ENCODE measurements around the gene F12. TPM values are rescaled to one million over a fixed set of nuclear protein-coding genes. Genes with fewer than 3 reads are reported as not detected.
A peak's percentile ranks its signal among the peaks of the same experiment; 100 is the strongest.

Gene F12
- total RNA-seq, 1 experiment from 2014 or later, result 13.4 TPM

DNA sequence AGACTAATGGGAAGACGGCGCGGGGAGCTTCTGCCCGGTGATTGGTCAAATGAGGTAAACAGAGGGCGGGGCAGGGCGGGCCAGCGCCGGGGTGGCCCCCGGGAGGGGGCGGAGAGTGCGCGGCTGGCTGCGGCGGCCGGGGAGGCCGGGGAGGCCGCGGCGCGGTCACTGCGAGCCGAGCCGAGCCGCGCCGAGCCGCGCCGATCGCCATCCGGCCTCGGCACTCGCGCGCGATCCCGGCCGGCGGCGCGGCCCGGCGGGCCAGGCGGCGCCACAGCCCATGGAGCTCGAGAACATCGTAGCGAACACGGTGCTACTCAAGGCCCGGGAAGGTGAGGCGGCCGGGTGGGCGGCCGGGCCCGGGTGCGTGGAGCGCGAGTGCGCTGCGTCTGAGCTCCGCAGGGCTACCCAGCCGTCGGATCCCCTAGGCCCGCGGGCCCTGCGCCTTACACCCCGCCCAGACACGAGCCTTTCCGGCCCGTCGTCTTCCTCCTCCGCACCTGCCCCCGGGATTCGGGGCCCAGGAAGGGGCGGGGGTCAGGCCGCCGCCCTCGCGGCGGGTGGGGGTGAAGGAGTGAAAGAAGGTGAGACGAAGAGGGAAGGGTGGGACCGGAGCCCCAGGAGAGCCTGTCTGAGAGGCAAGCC, 17.3 kb upstream of the F12 start, which contains the start of gene GRK6:
TSS of gene GRK6 (plus strand) at position 111 of the 645 bp plus-strand sequence. CDS start at position 281, 170 bp downstream.
- Histone ChIP-seq H3K36me3 (ENCODE audit: control insufficient read depth, insufficient read depth, low read length) (peaks cover 2% of the 10 kb centered on the region; the same call in 1 of the 2 replicates), H3K27ac (ENCODE audit: low read length) (peak within 1 kb of the TSS; percentile 97), H3K4me3 (ENCODE audit: low read depth in 2 of 2, low read length in 2 of 2) (peak within 1 kb of the TSS; percentile 85), H3K4me1 (ENCODE audit: control insufficient read depth, insufficient read depth, low read length) (peaks cover 18% of the 10 kb centered on the region), H3K9me3 (ENCODE audit: control insufficient read depth, insufficient read depth, low read depth, low read length) (no peaks in the 10 kb centered on the region), H3K27me3 (ENCODE audit: control insufficient read depth, insufficient read depth, low read length) (no peaks in the 10 kb centered on the region)
- BruUV-seq (replicated peaks), result no TSS peak
- 0 out of 2 replicates have a peak, but pooled peaks have one; percentile 79 for TF ChIP-seq SIN3A (IDR thresholded peaks at IDR 0.05; ENCODE audit: borderline replicate concordance, insufficient read depth, low read depth, low read length)
- TF ChIP-seq REST (IDR thresholded peaks at IDR 0.05; ENCODE audit: insufficient read depth in 1 of 2, low read depth in 2 of 2, low read length in 1 of 2), result no peak
- no peak for TF ChIP-seq TCF7L2 (IDR thresholded peaks at IDR 0.05; ENCODE audit: low read depth, low read length)
- TF ChIP-seq CTCF (IDR thresholded peaks at IDR 0.05), result no peak
- ChIA-PET POLR2A (interaction anchor here (0.6 to 1.6 kb wide), 5 partner anchors 11 to 56 kb away, joined by 4 to 11 read pairs (median 6); no protein-coding TSS in a partner anchor), CTCF (interaction anchor here (0.6 to 1.8 kb wide), 4 partner anchors 12 to 117 kb away, joined by 4 to 13 read pairs (median 5); no protein-coding TSS in a partner anchor)
- intact Hi-C loops (cut with micrococcal nuclease; ENCODE audit: unreplicated experiment) (no loop called here), in situ Hi-C loops (cut with HindIII; ENCODE audit: low pct_unique_long_range_greater_than_20kb, low sequenced_read_pairs) (no loop called here)
- DNase-seq (ENCODE audit: low read depth, low spot score) (no peak), ATAC-seq (peak; percentile 86)

GRCh38 chr5:177425801-177426565, 16.6 kb upstream of the F12 start:
- peak overlapping the region; percentile 60 to 62 for H3K4me3 ChIP-seq (ENCODE audit: low read depth in 2 of 2, low read length in 2 of 2)
- no peak for TF ChIP-seq SIN3A (IDR thresholded peaks at IDR 0.05; ENCODE audit: borderline replicate concordance, insufficient read depth, low read depth, low read length)
- TF ChIP-seq POLR2AphosphoS5 (IDR thresholded peaks at IDR 0.05; ENCODE audit: low read depth, low read length), result peak; percentile 86
- peaks cover 2% of the 10 kb centered on the region; the same call in 1 of the 2 replicates for H3K36me3 ChIP-seq (ENCODE audit: control insufficient read depth, insufficient read depth, low read length)
- intact Hi-C loops (cut with micrococcal nuclease; ENCODE audit: unreplicated experiment) (no loop called here), in situ Hi-C loops (cut with HindIII; ENCODE audit: low pct_unique_long_range_greater_than_20kb, low sequenced_read_pairs) (no loop called here)
- H3K4me1 ChIP-seq (ENCODE audit: control insufficient read depth, insufficient read depth, low read length), result peaks cover 18% of the 10 kb centered on the region
- H3K27ac ChIP-seq (ENCODE audit: low read length), result peak overlapping the region; percentile 97
- DNase-seq (ENCODE audit: low read depth, low spot score) (peak; percentile 100), ATAC-seq (peak; percentile 94)
- H3K9me3 ChIP-seq (ENCODE audit: control insufficient read depth, insufficient read depth, low read depth, low read length), result no peaks in the 10 kb centered on the region
- ChIA-PET CTCF (interaction anchor here (0.6 to 1.8 kb wide), 4 partner anchors 11 to 116 kb away, joined by 4 to 13 read pairs (median 5); no protein-coding TSS in a partner anchor), POLR2A (interaction anchor here (0.6 to 1.6 kb wide), 5 partner anchors 17 to 55 kb away, joined by 4 to 11 read pairs (median 9); no protein-coding TSS in a partner anchor)
- H3K27me3 ChIP-seq (ENCODE audit: control insufficient read depth, insufficient read depth, low read length), result no peaks in the 10 kb centered on the region
- BruUV-seq (replicated peaks), result no TSS peak

Data from Panc1 (cell line).